ENCODE data around the gene DYNC1H1.
"Not testable (repeated sequence)": the region's sequence is repeated elsewhere in the genome, so short reads cannot be mapped to it uniquely, and the experiment has no call there.

Gene DYNC1H1

DNA sequence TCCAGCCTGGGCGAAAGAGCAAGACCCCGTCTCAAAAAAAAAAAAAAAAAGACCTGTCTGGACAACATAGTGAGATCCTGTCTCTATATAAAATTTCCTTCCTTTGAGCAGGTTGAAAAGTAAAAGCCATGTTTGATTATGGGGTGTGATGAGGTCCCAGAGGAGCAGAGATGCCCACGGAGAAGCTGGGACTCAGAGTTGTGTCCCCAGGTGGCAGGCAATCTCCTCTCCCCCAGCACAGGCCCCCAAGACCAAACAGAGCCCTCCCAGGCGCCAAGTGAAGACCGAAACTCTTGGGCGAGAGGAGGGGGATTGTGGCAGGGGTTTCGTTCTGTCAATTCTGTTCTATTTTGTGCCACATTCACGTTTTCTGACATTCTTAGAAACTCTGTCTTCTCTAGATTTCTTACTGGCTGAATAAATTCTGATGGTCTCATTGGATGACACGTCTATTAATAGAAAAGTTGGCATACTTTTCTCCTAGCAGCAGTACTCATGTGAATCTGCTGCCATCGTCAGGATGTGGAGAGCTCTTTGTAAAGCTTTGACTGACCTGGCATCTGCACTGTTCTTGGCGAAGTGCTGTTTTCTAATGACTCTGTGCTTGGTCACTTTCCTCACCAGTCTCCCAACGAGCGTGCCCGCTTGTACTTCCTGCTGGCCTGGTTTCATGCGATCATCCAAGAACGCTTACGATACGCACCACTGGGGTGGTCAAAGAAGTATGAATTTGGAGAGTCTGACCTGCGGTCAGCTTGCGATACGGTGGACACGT lies 79.1 kb downstream of the DYNC1H1 start:
- DNase-seq = no peak

DNA sequence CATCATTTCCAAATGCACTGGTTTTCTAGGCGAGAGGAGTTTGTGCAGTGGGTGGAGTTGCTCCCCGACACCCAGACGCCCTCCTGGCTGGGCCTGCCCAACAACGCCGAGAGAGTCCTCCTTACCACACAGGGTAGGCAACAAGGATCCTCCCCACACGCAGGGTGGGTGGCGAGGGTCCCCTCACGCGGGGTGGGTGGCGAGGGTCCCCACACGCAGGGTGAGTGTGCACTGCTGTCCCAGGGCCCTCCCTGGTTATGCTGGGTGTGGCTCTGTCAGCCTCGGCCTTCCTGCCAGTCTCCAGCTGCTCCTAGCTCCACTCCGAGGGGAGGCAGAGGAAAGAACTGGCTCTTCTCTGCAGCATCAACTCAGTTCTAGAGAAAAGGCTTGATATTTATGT lies 80.2 kb downstream of the DYNC1H1 start:
- no peak for DNase-seq

DNA sequence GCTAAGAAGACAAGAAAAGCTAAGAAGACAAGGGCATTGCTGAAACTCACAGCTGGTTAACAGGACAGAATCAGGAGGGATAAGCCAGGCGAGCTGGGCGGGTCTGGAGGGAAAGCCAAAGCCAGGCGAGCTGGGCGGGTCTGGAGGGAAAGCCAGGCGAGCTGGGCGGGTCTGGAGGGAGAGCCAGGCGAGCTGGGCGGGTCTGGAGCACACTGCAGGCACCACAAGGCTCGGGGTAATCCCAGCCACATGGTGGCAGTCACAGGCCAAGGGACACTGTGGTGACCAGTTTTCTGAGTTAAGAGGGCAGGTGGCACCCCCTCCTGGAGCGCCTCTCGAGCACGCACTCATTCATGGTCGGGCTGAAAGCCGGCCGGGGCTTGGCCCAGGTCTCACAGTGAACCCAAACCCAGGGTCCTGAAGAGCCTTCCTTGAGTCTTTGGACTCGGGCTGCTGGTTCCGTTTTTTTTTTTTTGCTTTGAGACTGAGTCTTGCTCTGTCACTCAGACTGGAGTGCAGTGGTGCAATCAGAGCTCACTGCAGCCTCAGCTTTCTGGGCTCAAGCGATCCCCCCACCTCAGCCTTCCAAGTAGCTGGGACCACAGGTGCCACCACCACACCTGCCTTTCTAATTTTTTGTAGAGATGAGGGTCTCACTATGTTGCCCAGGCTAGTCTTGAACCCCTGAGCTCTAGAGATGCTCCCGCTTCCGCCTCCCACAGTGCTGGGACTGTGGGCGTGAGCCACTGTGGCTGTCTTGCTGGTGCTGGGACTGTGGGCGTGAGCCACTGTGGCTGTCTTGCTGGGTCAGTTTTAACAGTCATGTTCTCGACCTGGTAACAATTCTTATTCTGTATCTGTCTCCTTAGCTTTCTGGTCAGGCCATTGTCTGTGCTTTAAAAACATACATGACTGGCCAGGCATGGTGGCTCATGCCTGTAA lies 82.2 kb downstream of the DYNC1H1 start:
- DNase-seq = no peak

DNA sequence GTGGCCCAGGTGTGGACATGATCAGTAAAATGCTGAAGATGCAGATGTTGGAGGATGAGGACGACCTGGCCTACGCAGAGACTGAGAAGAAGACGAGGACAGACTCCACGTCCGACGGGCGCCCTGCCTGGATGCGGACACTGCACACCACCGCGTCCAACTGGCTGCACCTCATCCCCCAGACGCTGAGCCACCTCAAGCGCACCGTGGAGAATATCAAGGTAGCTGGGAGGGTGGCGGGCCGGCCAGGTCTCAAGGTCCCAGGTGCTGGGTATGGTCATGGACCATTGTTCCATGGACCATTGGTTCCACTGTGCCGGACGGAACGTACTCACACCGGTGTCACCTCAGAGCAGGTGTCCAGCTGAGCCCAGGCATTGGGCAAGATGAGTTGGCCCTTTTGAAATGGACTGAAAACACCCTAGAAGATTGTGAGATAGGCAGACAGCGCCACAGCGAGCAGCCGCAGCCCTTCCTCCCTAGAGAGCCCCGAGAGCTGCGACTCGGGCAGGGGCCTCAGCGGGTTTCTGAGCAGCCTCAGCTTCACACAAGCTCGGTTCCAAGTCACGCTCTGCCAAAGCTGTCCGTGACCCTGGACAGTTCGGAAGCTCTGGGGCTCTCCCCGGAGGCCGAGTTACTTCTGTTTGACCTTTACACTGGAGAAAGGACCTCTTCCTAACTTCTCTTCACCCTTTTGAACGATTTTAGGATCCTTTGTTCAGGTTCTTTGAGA lies 83.6 kb downstream of the DYNC1H1 start:
- DNase-seq = no peak

DNA sequence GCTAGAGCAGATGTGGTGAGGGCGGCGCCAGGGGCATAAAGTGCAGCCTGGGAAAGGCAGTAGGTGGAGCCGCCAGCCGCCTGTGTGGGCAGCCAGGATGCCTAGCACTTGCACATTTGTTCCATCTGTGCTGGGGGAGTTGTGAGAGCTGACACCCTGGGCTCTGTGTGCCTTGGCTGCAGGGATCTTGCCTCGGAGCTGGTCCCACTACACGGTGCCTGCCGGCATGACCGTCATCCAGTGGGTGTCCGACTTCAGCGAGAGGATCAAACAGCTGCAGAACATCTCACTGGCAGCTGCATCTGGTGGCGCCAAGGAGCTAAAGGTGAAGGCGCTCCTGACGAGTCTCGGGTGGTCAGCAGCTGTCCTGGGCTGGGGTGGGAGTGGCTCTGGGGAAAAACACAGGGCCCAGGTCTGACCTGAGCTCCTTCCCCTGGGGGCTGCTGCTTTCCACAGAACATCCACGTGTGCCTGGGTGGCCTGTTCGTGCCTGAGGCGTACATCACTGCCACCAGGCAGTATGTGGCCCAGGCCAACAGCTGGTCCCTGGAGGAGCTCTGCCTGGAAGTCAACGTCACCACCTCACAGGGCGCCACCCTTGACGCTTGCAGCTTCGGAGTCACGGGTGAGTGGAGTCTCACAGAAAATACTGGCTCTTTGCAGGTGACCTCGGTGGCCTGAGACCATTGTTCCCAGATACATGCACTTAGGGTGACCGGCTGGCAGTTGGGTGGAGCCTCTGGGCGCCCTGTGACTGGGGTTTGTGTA lies 85.1 kb downstream of the DYNC1H1 start:
- DNase-seq = no peak

DNA sequence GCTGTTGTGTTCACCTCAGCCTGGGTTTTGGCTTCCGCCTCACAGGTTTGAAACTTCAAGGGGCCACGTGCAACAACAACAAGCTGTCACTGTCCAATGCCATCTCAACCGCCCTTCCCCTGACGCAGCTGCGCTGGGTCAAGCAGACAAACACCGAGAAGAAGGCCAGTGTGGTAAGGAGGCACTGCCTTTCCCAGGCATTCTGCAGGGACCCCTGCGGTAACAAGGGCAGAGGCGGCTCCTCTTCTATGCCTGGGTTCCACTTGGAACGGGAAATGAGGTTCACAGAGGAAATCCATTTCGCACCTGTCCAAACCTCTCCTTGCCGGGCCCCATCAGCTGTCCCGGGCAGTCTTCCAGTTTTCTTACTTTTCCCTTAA lies 85.6 kb downstream of the DYNC1H1 start:
- no peak for DNase-seq

DNA sequence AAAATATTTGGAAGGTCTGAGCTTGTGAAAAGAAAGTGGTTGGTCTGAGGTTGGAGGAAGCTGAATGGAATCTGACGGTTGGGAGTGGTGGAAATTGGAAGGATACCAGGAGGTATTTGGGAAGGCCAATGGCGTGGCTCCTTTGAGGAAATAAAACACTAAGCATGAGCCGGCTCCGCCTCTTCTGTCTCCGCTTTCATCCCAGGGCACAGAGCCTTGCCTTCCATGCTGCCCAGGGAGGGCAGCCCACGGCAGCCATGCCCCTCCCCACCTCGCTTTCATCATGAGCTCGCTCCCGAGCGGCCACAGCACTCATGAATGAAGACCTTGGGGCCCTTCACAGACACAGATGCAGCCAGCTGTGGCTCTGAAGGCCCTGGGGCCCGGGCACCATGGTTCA lies 86.3 kb downstream of the DYNC1H1 start:
- DNase-seq = no peak

DNA sequence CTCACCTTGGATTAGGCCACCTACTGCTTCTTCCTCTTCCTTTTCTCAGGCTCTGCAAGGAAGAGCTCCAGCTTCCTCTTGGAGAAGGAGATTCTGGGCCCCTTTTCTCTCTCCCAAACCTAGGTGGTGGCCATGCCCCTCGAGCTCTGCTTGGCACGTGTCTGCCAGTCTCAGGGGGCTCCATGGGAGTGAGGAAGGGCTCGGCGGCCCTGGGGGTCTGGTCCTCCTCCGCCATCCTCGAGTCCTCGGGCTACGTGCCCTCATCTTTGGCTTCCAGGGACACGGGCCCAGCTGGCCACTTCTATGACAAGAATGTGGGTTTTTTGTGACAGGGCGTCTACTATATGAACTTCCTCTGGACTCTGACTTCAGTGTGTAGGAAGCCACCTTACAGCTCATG lies 88.1 kb downstream of the DYNC1H1 start:
- DNase-seq = no peak

DNA sequence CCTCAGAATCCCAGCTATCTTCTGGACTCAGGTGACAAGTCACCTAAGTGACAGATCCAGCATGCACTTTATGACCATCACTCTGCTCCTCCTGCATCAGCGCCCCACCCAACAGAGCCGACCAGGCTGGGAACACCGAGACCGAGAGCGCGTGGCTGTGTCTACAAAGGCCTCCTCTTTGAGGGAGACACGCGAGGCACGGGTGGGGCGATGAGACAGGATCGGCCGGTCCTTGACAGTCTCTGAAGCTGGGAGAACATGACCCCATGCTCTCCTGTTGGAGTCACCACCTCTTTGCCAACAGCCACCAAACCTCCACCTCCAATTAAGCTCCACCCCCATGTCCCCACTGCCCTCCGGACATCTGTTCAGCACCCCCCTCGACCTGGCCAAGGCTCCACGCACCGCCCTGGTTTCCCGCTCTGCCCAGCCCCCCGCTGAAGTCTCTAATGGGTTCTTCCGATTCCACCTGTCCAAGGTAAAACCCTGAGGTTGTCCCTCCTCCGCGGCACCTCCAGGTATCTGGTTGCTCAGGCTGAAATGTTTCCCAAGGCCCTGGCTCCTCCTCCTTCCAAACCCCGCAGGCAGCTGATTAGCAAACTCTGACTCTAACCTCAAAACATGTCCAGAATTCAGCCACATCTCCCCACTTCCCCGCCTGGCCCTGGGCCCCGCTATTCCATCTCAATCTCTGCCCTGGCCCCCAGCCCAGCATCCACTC lies 91.0 kb downstream of the DYNC1H1 start:
- no peak for DNase-seq

DNA sequence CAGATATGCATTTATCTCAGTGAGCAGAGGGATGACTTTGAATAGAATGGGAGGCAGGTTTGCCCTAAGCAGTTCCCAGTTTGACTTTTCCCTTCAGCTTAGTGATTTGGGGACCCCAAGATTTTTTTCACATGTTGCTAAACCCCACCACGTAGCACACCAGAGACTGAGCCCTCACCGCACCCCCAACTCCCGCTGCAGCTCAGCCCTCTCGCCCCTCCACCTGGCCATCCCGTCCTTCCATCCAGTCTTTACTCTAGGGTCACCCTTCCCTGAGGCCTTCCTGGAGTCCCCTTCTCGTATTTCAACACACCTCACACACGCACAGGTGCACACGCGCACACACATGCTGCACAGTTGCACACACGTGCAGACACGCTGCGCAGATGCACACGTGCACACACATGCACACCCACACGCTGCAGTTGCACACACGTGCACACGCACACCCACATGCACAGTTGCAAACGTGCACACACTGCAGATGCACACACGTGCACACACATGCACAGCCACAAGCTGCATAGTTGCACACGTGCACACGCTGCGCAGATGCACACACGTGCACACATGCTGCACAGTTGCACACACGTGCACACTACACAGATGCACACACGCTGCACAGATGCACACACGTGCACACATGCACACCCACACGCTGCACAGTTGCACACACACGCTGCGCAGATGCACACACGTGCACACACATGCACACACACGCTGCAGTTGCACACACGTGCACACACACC lies 92.5 kb downstream of the DYNC1H1 start:
- no peak for DNase-seq

DNA sequence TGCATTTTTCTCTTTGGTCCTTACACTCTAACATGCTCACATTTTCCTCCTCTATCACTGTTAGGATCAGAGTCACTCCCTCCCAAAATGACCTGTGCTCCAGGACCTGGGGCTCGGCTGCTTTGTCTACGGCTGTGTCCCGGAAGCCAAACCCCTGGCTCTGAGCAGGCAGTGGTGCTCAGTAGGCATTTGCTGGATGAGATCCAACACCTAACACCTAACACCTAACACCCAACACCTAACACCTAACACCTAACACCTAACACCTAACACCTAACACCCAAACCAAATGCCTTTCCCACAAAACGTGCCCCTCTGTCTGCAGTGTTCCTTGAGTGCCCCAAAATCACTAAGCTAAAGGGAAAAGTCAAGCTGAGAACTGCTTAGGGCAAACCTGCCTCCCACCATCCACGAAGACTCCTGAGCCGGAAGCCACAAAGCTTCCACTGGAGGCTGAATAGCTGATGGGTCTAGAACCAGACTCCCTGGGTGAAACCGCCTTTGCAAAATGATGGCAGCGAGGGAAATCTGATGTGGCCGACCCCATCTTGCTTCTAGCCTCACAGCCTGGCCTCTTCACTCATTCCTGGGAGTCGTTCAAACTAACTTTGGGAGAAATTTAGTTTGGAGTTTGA lies 93.2 kb downstream of the DYNC1H1 start:
- no peak for DNase-seq

DNA sequence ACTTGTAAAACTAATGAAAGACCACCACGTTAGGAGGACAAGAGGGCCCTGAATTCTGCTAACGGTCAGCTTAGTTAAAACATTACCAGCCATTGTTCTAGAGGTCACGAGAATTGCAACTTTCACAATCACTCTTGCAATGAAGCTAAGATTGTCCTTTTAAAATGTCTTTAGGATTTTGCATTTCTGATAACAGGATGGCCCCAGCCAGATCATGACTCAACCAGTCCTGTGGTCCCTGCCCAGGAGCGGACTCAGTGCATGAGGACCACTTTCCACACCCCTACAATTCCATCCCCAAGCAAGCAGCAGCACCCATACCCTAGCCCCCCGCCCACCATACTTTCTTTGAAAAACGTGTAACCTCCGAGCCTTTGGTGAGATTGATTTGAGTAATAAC lies 93.8 kb downstream of the DYNC1H1 start:
- DNase-seq = no peak

DNA sequence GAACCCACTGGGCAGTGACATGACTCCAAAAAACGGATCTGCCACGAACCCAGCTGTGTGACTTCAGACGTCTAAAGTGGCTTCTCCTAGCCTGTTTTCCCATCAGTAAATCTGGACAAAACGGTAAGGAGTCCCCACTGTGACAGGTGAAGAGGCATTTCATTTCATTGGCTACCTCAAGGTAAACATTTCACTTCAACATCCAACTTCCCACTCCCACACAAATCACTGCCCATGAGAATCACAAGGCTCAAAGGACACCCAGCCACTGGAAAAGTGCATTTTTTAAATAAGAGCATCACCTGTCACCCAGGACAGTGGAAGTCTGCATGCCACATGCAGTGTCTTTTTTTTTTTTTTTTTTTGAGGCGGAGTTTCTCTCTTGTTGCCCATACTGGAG lies 94.6 kb downstream of the DYNC1H1 start:
- DNase-seq = no peak

DNA sequence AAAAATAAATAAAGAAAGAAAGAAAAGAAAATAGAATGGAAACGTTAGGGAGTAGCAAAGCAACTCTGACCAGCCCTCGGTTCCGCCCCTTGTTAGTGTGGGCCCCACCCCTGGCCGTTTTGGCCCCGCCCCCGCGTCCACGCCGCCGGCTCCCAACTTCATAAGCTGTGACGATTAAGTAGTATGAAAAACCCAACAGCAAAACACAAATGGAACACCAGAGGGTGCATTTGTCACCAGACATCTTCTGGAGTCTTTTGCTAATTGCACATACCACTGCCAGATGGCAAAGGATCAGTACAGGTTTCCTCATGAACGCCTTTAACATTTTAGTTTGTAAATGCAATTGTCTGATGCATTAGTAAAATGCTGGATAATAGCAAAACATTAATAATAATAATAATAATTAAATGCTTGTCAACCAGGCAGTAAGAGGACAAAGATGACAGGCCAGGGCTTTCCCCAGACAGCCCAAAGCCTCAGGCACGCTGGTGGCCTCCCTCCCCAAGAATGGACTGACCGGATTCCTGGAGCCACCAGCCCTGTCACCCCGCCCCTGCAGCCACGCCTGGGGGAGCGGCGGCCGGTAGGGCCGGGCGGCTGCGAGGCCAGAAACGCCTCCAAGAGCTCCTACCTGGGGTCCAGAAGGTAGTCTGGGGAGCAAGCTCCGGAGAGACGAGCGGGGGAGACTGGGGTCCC lies 98.9 kb downstream of the DYNC1H1 start:
- DNase-seq = peak; percentile 84

DNA sequence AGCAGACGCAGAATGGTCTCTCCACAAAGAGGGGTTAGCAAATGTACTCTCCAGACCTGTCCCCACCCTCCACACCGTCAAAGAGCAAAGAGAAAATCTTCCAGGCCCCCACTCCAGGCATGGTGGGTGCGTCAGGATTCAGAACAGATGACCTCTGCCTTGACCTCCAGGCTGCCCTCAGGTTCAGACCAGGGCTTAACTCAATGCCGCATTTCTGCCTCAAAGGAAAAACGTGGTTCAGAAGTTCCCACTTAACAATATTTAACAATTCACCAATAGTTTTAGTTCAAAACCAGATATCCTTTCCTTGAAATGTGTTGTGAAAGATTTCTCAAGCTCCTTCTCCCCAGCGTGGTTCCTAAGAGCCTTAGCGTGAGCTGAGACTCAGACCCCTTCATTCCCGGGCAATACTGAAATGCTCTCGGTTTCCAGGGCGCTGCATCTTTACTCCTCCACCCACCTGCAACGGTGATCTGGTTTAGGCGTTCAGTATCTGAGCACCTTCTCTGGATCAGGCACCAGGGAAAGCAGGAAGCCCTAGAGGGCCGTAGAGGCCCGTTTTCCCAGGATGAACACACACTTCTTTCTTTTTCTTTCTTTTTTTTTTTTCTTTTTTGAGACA lies 99.5 kb downstream of the DYNC1H1 start:
- DNase-seq = no peak

DNA sequence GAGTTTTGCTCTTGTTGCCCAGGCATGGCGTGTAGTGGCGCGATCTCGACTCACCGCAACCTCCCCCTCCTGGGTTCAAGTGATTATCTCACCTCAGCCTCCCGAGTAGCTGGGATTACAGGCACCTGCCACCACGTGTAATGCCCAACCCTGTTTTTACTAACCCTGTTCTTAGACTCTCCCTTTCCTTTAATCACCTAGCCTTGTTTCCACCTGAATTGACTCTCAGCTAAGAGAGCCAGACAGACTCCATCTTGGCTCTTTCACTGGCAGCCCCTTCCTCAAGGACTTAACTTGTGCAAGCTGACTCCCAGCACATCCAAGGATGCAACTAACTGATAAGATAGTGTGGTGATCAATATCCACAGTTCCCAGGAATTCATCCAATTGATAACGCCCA lies 100.2 kb downstream of the DYNC1H1 start:
- DNase-seq = not testable (repeated sequence)

DNA sequence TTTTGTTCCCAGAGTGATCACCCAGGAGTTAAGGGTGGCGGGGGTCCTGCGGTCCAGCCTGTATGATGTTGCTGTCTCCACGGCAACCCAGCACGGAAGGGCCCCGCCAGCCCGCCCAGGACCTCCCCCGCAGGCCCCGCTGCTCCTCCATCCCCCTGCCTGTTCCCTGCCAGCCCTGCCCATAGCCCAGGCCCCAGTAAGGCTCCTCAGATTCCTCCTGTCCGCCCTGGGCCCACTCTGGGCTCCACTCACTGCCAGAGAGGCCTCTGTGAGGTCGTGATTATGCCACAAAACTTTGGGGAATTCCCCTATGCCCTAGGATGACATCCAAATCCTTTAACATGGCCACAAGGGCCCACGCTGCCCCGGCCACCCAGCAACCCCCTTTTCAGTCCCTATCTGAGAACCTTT lies 101.7 kb downstream of the DYNC1H1 start:
- no peak for DNase-seq

DNA sequence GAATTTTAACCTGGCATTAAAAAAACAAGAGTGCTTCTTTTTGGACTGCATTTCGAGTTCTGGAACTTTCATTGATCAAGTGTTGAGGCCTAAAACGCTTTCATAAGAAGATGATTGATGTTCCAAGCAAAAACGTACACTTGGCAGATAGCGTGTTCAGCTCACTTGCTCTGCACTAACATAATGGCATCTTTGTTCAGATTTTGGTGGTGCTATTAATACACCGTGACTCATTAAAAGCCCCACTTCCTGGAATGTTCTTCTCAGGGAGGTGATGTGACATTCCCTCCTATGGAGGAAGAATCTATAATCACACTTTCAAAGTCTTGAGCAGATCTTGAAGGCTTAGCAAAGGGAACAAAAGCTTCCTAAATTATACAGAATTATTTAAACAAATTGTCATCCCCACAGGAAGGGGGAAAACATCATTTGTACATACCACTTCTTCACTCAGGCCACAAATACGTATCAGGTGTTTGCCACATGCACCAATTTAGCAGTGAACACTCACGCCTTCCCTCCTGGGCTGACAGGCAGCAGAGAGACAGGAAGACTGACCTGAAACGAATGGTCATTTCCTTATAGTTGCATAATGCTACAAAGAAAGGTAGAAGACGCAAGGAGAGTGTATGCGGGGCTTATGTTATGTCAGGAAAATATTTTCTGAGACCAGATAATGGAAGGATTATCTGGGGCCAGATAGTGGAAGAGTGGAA lies 107.1 kb downstream of the DYNC1H1 start:
- no peak for DNase-seq

DNA sequence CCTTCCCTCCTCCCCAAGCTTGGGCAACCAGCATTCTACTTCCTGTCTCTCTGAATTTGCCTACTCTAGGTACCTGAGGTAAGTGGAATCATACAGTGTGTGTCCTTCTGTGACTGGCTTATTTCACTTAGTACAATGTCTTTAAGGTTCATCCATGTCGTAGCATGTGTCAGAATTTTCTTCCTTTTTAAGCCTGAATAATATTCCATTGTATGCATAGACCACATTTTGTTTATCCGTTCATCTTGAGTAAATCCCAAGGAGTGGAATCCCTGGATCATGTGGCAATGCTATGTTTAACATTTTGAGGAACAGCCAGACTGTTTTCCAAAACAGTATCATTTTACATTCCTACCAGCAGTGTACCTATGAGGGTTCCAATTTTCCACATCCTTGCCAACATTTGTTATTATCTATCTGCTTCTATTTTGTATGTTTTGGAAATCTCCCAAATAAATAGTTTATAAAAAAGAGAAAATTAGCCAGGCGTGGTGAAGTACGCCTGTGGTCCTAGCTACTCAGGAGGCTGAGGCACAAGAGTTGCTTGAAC lies 110.1 kb downstream of the DYNC1H1 start:
- no peak for DNase-seq

All from stimulated activated CD8-positive, alpha-beta memory T cell treated with anti-CD3 and anti-CD28 coated beads, Interleukin-4, amount 100 ng/mL, for 48 hours (primary cell).